D721Med (cell line): Measurements from ENCODE around the gene LLCFC1.

Experiments
- DNase-seq: peaks from one replicate; pipeline ENCODE4 v3.0.0; 2011; ENCODE audit warnings: low spot score; ENCODE audit not compliant: insufficient read length
- FAIRE-seq: peaks from 2 replicates; lab custom pipeline; 2011; peaks lifted over from hg19 to GRCh38; lab: Jason Lieb, UNC
- CTCF ChIP-seq: IDR thresholded peaks from 2 replicates; pipeline ENCODE4 v1.5.1; 2012; ENCODE audit warnings: mild to moderate bottlenecking, control low read depth; ENCODE audit not compliant: insufficient read depth; ENCODE audit errors: missing control alignments

LLCFC1 gene

DNA sequence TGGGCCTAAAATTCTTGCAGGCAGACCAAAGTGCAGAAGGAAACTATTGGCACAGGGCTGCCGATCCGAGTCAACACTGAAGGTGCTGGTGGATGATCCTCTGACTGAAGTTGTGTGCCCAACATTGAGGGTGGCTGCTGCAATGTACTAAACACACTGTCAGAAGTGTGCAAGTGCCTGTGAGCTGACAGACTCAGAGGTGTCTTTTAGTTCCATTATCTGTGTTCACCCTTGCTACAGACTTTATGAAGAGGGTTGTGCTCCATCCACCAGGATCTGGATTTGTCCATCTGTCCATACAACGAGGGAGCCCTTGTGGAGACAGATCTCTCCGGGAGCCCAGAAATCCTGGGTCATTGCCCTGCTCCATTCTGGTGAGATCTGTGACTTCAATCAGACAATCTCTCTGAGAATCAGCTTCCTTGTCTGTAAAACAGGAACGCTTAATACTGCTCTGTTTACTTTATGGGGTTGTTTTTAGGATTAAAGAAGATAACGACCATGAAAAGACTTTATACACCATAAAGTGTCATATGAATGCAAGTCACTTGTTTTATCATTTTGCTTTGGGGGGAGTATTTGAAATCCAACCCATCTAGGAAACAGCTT, 44.2 kb upstream of the LLCFC1 start:
- DNase-seq (no peak), FAIRE-seq (no peak)
- TF ChIP-seq CTCF, result no peak

DNA sequence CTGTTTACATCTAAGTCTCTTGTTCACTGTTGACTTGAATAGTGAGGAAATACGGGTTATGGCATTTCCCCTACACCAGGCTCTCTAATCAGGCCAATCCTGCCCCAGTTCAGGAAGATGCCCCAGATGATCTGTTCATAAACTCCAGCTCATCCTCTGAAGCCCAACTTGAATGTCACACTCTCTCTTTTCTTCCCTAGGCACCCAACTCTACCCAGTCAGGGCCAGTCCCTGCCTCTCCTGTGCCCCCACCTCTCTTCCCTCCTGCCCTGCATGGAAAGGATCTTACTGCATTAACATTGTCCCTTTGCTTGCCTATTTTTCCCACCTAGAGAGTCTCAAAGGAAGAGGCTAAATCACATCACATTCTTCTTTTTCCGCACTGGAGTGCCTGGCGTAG, 43.1 kb upstream of the LLCFC1 start:
- FAIRE-seq (no peak), DNase-seq (no peak)
- TF ChIP-seq CTCF, result no peak

GRCh38 chr7:142896741-142897379, 42.4 kb upstream of the LLCFC1 start:
- TF ChIP-seq CTCF, result no peak
- no peak for DNase-seq
- FAIRE-seq, result no peak

- no peak for TF ChIP-seq CTCF
- FAIRE-seq (no peak), DNase-seq (no peak)
Observed at GRCh38 chr7:142897691-142898090, 41.6 kb upstream of the LLCFC1 start.

- no peak for TF ChIP-seq CTCF
- no peak for DNase-seq
- FAIRE-seq, result no peak
Observed at GRCh38 chr7:142898377-142899170, 40.7 kb upstream of the LLCFC1 start.

DNA sequence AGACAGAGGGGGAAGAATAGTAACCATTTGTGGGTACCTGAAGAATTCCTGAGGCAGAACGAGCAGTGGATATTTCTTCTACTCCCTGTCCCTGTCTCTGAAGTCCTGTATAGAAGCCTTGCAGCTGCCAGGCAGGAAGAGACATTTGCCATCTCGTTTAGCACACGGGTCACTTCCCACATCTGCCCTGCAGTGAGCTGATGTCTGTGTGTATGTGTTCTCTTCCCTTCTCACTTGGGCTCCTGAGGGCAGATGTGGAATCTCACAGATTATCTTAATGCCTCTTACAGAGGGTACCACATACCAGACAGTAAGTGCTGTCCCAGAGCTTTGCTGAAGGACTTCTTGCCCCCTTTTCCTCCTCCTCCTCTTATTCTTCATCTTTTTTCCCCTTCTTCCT, 39.6 kb upstream of the LLCFC1 start:
- FAIRE-seq (no peak), DNase-seq (no peak)
- TF ChIP-seq CTCF, result no peak
